NCI-H146 treated with DMSO at 0.1 percent for 48 hours (cell line): ENCODE measurements around the gene MYO1A.
"Not testable (repeated sequence)": the region's sequence is repeated elsewhere in the genome, so short reads cannot be mapped to it uniquely, and the experiment has no call there.

ENCODE experiments used
- DNase-seq: peaks from one replicate; lab custom pipeline; 2025; ENCODE audit not compliant: unreplicated experiment; lab: John Stamatoyannopoulos, UW

The MYO1A gene

GRCh38 chr12:57019983-57020719, 29.8 kb downstream of the MYO1A start:
- no peak for DNase-seq

- no peak for DNase-seq
Observed at GRCh38 chr12:57018906-57019305, 31.0 kb downstream of the MYO1A start.

GRCh38 chr12:57018353-57018752, 31.6 kb downstream of the MYO1A start:
- not testable (repeated sequence) for DNase-seq

GRCh38 chr12:57016348-57016747, 33.6 kb downstream of the MYO1A start, which contains the start of gene TAC3:
Gene TAC3 (minus strand): TSS chr12:57016529. CDS start chr12:57015797, 732 bp downstream.
- no peak for DNase-seq

- DNase-seq: no peak
Observed at GRCh38 chr12:57012600-57013465, 37.1 kb downstream of the MYO1A start.

GRCh38 chr12:57011438-57012424, 38.2 kb downstream of the MYO1A start:
- DNase-seq: no peak

GRCh38 chr12:57010627-57011247, 39.2 kb downstream of the MYO1A start:
- DNase-seq: no peak

GRCh38 chr12:57009949-57010626, 39.8 kb downstream of the MYO1A start:
- DNase-seq: no peak

- DNase-seq: peak; percentile 20
Observed at GRCh38 chr12:57008178-57008577, 41.8 kb downstream of the MYO1A start.

GRCh38 chr12:57006809-57007475, 43.0 kb downstream of the MYO1A start:
- no peak for DNase-seq

GRCh38 chr12:57005980-57006808, 43.7 kb downstream of the MYO1A start, which contains the start of gene ZBTB39:
Gene ZBTB39 (minus strand): TSS chr12:57006546. CDS start chr12:57004917, 1,629 bp downstream.
- DNase-seq: peak; percentile 33

GRCh38 chr12:57004651-57005050, 45.3 kb downstream of the MYO1A start:
- DNase-seq: no peak

- no peak for DNase-seq
Observed at GRCh38 chr12:57003395-57003794, 46.5 kb downstream of the MYO1A start.

- DNase-seq: no peak
Observed at GRCh38 chr12:57001448-57001906, 48.5 kb downstream of the MYO1A start.

GRCh38 chr12:57000393-57000792, 49.5 kb downstream of the MYO1A start:
- no peak for DNase-seq

GRCh38 chr12:56999456-56999855, 50.5 kb downstream of the MYO1A start:
- no peak for DNase-seq

GRCh38 chr12:56998981-56999380, 50.9 kb downstream of the MYO1A start:
- DNase-seq: no peak

- DNase-seq: no peak
Observed at GRCh38 chr12:56998316-56998715, 51.6 kb downstream of the MYO1A start.
